Epithelial cell of esophagus (primary cell): ENCODE results near the gene ANP32E.

Experiments used
- DNase-seq: peaks from one replicate; pipeline ENCODE4 v3.0.0; 2010; ENCODE audit warnings: low read depth
- H3K4me3 ChIP-seq: 2 replicates; pipeline ENCODE4 v1.5.1; 2011; ENCODE audit warnings: mild to moderate bottlenecking, low read length, control low read depth
- TF ChIP-seq, protein P1 (sequence below): IDR thresholded peaks from 2 replicates; pipeline ENCODE4 v1.5.1; 2011; ENCODE audit warnings: low read depth, mild to moderate bottlenecking, low read length, control low read depth, inconsistent platforms; ENCODE audit not compliant: insufficient read depth; ENCODE audit errors: missing control alignments

ANP32E gene

GRCh38 chr1:150235852-150236613, at the start of gene ANP32E:
Gene ANP32E (minus strand): TSS chr1:150236112. CDS start chr1:150235786, 326 bp downstream.
- DNase-seq: peak; percentile 99
- TF ChIP-seq, protein P1, sequence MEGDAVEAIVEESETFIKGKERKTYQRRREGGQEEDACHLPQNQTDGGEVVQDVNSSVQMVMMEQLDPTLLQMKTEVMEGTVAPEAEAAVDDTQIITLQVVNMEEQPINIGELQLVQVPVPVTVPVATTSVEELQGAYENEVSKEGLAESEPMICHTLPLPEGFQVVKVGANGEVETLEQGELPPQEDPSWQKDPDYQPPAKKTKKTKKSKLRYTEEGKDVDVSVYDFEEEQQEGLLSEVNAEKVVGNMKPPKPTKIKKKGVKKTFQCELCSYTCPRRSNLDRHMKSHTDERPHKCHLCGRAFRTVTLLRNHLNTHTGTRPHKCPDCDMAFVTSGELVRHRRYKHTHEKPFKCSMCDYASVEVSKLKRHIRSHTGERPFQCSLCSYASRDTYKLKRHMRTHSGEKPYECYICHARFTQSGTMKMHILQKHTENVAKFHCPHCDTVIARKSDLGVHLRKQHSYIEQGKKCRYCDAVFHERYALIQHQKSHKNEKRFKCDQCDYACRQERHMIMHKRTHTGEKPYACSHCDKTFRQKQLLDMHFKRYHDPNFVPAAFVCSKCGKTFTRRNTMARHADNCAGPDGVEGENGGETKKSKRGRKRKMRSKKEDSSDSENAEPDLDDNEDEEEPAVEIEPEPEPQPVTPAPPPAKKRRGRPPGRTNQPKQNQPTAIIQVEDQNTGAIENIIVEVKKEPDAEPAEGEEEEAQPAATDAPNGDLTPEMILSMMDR: peak; percentile 27
- H3K4me3 ChIP-seq: peak within 1 kb of the TSS; percentile 59

DNA sequence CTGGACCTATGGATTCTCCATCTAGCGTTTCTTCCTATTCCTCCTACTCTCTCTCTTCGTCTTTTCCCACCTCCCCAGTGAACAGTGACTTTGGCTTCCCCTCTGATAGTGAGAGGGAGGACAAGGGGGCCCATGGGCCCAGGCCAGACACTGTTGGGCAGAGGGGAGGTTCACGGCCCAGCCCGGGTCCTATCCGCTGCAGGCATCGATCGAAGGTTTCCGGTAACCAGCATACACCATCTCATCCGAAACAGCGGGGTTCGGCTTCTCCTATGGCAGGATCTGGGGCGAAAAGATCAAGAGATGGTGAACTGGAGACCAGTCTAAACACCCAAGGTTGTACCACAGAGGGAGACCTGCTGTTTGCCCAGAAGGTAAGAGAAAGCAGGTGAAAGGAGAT, 47.3 kb upstream of the ANP32E start:
- peak overlapping the region; percentile 78 for H3K4me3 ChIP-seq
- no peak for DNase-seq
- TF ChIP-seq, protein P1: no peak

GRCh38 chr1:150282558-150282958, 46.6 kb upstream of the ANP32E start:
- TF ChIP-seq, protein P1: no peak
- peak overlapping the region; percentile 78 for H3K4me3 ChIP-seq
- no peak for DNase-seq

GRCh38 chr1:150281758-150282557, 46.0 kb upstream of the ANP32E start, which contains the start of gene CIART:
Gene CIART (plus strand): TSS chr1:150282554. CDS start chr1:150283268, 714 bp downstream.
- TF ChIP-seq, protein P1: no peak
- peak within 1 kb of the TSS; percentile 78 for H3K4me3 ChIP-seq
- peak; percentile 100 for DNase-seq

DNA sequence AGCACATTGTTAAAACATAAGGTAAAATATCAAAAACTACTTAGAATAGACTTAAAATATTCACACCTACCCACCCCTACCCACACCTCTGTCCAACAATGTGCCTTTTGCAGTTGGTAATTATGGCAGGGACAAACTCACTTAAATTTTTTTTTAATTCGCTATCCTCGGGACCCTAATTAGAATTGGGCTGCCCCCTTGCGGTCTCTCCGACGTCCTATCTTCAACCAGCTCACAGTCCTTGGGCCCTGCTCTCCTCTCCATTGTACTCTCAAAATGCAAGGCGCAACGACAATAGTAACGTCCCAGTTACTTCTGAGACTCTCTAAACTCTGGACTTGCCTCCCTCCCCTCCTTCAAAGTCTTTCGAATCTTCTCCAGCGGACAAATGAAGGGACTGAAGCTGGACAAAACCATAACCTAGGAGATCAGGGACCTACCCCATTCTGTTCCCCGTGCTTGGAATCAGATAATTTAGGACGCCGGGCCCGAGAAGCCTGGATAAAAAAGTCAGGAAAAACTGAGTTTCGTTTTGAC, 45.4 kb upstream of the ANP32E start:
- peak; percentile 75 for DNase-seq
- peak overlapping the region; percentile 68 for H3K4me3 ChIP-seq
- TF ChIP-seq, protein P1: peak; percentile 73

GRCh38 chr1:150280138-150280707, 44.3 kb upstream of the ANP32E start:
- H3K4me3 ChIP-seq: no peak overlapping the region
- DNase-seq: no peak
- TF ChIP-seq, protein P1: no peak
